Stimulated activated CD8-positive, alpha-beta memory T cell treated with anti-CD3 and anti-CD28 coated beads, Interleukin-15, amount 100 ng/mL, for 24 hours (primary cell): ENCODE measurements around the gene WDR88.
"Not testable (repeated sequence)": the region's sequence is repeated elsewhere in the genome, so short reads cannot be mapped to it uniquely, and the experiment has no call there.

Source experiments
- DNase-seq: peaks from one replicate; pipeline ENCODE4 v3.0.0-alpha.2; 2020; ENCODE audit warnings: low read depth

Gene WDR88

GRCh38 chr19:33129901-33130300 lies 2.0 kb upstream of the WDR88 start:
- no peak for DNase-seq

GRCh38 chr19:33130433-33130832 lies 1.5 kb upstream of the WDR88 start:
- no peak for DNase-seq

GRCh38 chr19:33132425-33132824 lies 511 bp downstream of the WDR88 start:
- DNase-seq = no peak

GRCh38 chr19:33133438-33134031 lies 1.6 kb downstream of the WDR88 start:
- DNase-seq = no peak

- DNase-seq = peak; percentile 7
These were observed 2.7 kb downstream of the WDR88 start for GRCh38 chr19:33134571-33135041.

GRCh38 chr19:33139165-33139564 lies 7.3 kb downstream of the WDR88 start:
- no peak for DNase-seq

GRCh38 chr19:33143897-33144405 lies 12.0 kb downstream of the WDR88 start:
- peak; percentile 32 for DNase-seq

- DNase-seq = no peak
These were observed 14.3 kb downstream of the WDR88 start for GRCh38 chr19:33146209-33146608.

GRCh38 chr19:33147538-33147937 lies 15.6 kb downstream of the WDR88 start:
- DNase-seq = no peak

GRCh38 chr19:33150852-33151518 lies 19.1 kb downstream of the WDR88 start:
- DNase-seq = no peak

- DNase-seq = no peak
These were observed 20.3 kb downstream of the WDR88 start for GRCh38 chr19:33152176-33152575.

GRCh38 chr19:33152625-33153024 lies 20.7 kb downstream of the WDR88 start:
- not testable (repeated sequence) for DNase-seq

- DNase-seq = not testable (repeated sequence)
These were observed 22.4 kb downstream of the WDR88 start for GRCh38 chr19:33154313-33154712.

- no peak for DNase-seq
These were observed 24.4 kb downstream of the WDR88 start for GRCh38 chr19:33156334-33156733.

GRCh38 chr19:33157906-33158305 lies 26.0 kb downstream of the WDR88 start:
- no peak for DNase-seq

- DNase-seq = no peak
These were observed 26.5 kb downstream of the WDR88 start for GRCh38 chr19:33158365-33158764.

- DNase-seq = no peak
These were observed 27.2 kb downstream of the WDR88 start for GRCh38 chr19:33159149-33159548.

GRCh38 chr19:33159893-33160292 lies 28.0 kb downstream of the WDR88 start:
- DNase-seq = no peak

GRCh38 chr19:33161201-33161600 lies 29.3 kb downstream of the WDR88 start:
- DNase-seq = no peak

- DNase-seq = no peak
These were observed 31.6 kb downstream of the WDR88 start for GRCh38 chr19:33163481-33163880.

GRCh38 chr19:33166037-33166436 lies 34.1 kb downstream of the WDR88 start:
- DNase-seq = not testable (repeated sequence)

GRCh38 chr19:33167438-33167837 lies 35.5 kb downstream of the WDR88 start:
- no peak for DNase-seq

GRCh38 chr19:33168528-33168927 lies 36.6 kb downstream of the WDR88 start:
- no peak for DNase-seq
